HG03175 (cell line): ENCODE measurements around the gene POTEE.
"Not testable (repeated sequence)": the region's sequence is repeated elsewhere in the genome, so short reads cannot be mapped to it uniquely, and the experiment has no call there.

Experiments
- ATAC-seq: cut with Tn5 transposase; IDR thresholded peaks from one replicate; pipeline ENCODE4 v1.9.1; 2021; ENCODE audit warnings: mild to moderate bottlenecking, moderate library complexity; ENCODE audit not compliant: unreplicated experiment

The POTEE gene

DNA sequence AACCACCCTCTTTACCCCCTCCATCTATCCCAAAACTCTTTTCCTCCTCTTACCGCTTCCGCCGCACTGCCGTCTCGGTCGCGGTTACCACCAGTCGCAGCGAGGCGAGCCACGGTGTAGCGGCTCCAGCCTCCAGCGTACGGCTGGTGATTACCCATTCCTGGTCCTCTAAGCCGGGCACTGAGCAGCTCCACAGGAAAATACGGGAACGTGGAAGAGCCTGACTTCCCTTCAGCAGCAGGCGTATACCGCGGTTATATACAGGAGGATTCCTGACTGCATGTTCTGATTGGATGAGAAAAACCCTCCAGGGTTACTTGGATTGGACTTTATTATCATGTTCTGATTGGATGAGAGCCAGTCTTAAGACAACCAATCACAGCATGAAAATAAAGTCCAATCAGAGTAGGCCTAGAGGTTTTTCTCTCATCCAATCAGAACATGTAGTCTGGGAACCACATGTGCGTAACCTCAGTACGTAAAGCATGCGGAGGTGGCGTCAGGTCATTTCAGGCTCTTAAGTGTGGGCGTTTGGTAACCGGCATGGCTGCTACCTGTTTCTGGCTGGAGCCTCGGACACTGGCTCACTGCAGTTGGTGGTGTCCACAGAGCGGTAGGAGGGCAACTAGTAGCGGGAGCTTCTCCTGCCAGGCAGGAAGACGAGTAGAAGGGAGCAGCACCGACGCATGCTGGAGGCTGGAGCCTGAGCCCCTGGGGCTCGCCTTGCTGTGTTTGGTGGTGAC, at the start of gene POTEE:
Gene POTEE (plus strand): TSS at position 507 of the 743 bp plus-strand sequence. CDS start 8,867 bp downstream, outside the sequence.
- ATAC-seq = not testable (repeated sequence)

DNA sequence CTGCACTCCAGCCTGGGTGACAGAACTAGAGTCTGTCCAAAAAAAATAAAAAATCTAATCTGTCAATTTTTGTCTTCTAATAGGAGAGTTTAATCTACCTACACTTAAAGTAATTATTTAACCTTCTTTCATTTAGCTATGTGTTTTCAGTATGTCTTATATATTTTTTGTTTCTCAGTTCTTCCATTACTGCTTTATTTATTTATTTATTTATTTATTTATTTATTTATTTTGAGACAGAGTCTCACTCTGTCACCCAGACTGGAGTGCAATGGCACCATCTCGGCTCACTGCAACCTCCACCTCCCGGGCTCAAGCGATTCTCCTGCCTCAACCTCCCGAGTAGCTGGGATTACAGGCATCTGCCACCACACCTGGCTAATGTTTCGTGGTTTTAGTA, 43.8 kb upstream of the POTEE start:
- ATAC-seq = not testable (repeated sequence)

DNA sequence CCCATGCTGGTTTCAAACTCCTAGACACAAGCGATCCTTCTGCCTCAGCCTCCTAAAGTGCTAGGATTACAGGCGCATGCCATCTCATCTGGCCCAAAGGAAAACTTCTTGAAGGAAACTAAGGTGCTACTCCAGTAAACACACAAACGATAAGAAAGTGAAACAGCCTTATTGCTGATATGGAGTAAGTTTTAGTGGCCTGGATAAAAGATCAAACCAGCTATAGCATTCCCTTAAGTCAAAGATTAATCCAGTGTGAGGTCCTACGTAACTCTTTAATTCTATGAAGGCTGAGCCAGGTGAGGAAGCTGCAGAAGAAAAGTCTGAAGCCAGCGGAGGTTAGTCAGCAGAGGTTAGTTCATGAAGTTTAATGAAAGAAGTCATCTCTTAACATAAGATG, 40.8 kb upstream of the POTEE start:
- no peak for ATAC-seq

DNA sequence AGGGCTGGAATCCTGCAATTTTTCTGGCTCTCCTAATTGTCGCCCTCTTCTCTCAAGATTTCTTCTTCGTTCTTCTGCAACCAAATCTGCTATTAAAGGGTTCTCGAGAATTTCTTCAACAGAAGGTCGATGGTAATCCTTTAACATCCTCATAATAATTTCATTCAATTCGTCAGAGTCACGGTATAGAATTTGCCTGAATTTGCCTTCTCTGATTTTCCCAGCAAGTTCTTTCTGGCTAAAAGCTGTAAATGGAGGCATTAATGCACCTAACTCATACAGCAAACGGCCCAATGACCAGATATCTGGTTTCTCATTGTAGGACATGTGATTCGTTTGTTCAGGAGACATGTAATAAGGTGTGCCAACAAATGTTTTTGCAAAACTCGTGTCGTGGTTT, 31.3 kb upstream of the POTEE start:
- not testable (repeated sequence) for ATAC-seq

DNA sequence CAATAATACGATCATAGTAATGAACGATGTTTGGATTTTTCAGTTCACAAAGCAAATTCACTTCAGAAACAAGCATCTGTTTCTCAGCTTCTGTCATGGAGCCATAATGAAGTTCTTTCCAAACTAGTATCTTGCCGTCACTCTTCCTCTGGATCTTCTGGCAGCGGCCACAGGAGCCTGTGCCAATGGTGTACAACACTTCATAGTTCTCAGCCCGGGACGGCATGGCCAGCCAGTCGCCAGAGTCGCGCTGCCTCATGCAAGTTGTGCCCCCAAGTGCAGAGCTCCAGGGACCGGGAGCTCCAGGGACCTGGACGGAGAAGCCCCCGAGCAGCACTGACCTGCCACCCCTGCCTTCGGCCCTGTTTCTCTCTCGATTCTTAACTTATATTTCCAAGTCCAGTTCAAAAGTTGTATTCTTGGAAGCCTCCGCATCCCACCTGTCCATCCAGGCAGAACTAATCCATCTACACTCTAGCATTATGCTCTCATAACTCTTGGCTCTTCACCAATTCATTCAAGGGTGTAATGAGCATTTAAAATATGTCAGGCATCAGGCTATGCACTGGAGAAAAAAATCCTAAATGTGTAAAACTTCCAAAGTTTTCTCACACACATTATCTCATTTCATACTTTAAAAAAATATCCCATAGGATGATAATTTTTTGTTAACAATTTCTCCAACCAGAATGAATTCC, 30.5 kb upstream of the POTEE start:
- ATAC-seq = not testable (repeated sequence)

DNA sequence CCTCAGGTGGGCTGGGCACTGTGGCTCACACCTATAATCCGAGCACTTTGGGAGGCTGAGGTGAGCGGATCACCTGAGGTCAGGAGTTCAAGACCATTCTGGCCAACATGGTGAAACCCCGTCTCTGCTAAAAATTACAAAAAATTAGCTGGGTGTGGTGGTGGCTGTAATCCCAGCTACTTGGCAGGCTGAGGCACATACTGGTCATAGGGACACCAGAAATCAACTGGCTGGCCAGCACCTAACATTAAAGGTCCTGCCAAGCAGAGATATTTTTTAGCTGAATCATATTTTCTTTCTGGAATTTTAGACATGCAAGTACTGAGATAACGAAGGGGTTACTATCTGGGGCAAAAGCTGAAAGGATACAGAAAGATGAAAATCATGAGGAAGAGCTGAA, 27.9 kb upstream of the POTEE start:
- not testable (repeated sequence) for ATAC-seq

DNA sequence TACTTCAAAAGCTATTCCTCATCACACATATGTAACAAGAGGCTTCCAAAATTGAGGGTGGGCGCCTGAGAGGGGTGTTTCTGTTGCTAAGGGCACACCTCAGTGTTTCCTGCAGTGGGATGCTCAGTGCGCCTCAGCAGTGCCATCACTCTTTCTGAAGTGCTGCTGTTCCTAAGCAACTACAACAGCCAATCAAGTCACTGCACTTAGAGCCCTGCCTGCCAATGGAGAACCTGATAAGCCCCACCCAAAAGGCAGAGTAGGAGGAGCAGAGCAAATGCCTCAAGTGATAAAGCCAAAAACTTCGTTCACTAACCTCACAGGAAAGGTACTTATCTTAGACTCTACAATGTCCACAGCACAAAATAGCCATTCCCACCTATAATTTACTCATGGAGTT, 15.9 kb upstream of the POTEE start:
- not testable (repeated sequence) for ATAC-seq

DNA sequence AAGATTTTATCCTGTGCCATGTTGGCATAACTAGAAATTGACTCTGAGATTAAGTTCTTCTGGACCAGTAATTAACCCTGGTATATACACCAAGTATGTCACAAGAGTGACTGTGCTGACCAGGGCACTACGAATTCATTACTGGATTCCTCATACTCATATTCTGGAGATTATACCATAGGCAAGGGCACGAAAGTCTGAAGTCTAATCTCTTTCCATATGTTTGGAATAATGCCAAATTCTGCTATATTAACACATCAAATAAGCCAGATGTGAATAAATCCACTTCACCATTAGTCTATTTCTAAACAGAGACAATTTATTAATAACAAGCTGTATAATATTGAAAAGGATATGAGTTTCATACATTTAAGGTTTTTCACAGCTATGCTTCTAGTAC, 13.2 kb upstream of the POTEE start:
- ATAC-seq = not testable (repeated sequence)

DNA sequence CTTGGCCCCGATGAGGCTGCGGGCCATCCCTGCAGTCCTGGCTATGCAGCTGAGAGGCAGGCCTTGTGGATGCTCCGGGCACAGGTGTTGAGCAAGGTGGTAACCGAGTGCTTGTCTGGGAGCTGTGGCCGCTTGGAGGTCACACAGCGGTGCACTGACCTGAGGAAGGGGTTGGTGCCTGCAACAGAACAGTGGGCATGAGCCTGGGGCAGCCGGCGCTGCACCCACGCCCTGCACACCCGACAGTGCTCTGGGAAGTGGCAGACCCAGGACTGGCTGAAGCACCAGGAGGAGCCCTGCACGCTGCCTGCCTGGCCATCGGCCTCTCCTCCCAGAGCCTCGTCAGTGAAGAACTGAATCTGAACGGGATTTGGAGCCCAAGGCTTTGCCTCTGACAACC, 8.2 kb upstream of the POTEE start:
- ATAC-seq = no peak

DNA sequence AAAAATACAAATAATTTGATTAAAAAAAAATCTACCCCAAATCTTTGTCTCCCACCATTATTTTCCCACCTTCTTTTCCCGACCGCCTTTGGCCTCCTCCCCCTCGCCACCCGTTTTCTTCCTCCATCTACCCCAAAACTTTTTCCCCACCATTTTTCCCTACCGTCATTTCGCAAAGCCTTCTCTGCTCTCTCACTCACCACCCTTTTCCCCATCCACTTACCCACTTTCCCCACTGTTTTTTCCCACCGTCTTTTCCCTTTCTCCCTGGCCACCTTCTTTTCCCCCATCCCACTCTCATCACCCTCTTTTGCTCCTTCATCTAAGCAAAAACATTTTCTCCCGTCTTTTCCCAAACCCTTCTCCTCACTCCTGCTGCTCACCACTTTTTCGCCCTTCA, 1.5 kb upstream of the POTEE start:
- not testable (repeated sequence) for ATAC-seq

DNA sequence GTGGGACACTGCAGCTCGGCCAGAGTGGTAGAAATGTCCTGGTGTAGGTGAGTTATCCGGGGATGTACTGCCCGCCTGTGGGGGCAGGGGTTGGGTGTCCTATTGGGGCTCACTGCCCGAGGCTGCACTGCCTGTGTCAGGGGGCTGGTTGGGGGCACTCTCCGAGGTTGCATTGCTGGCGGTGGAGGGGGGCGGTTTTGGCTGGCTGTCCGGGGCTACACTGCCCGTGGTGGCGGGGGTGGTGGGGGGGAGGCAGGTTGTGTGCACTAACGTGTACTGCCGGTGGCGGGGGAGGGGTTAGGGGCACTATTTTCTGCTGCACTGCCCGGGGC, 403 bp downstream of the POTEE start:
- ATAC-seq = not testable (repeated sequence)

DNA sequence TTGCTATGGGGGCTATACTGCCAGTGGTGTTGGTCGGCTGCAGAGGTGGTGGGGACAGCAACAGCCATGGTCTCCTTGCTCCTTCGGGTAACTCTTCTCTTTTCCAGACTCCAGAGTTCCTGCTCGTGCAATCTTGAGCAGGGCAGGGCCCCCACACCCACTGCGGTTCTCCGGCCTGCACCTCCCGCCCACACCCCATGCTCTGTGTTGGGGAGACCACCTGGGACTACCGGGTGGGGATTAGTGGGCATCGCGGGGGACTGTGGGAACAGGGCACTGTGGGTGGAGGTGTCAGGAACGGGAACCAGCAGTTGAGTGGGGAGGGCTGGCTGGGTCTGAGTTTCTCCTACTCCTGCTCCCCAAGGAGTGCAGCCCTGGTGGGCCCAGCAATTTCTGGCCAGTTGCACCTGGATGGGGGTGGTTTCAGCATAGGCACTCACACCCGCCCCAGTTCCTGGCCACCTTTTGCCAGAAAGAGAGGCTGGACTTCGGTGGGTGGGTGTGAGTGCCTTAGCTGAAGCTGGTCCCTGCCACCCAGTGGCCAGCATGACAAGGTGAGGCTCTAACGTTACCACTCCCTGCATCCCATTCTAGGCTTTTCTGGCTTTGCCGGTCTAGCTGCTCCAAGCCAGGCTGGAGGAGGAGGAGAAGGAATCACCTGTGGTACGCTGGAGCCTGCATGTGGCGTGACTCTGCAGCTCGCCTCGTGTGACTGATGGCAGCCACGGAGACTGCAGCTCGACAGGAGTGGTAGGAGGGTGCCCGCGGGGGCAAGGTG, 1.3 kb downstream of the POTEE start:
- ATAC-seq = not testable (repeated sequence)

DNA sequence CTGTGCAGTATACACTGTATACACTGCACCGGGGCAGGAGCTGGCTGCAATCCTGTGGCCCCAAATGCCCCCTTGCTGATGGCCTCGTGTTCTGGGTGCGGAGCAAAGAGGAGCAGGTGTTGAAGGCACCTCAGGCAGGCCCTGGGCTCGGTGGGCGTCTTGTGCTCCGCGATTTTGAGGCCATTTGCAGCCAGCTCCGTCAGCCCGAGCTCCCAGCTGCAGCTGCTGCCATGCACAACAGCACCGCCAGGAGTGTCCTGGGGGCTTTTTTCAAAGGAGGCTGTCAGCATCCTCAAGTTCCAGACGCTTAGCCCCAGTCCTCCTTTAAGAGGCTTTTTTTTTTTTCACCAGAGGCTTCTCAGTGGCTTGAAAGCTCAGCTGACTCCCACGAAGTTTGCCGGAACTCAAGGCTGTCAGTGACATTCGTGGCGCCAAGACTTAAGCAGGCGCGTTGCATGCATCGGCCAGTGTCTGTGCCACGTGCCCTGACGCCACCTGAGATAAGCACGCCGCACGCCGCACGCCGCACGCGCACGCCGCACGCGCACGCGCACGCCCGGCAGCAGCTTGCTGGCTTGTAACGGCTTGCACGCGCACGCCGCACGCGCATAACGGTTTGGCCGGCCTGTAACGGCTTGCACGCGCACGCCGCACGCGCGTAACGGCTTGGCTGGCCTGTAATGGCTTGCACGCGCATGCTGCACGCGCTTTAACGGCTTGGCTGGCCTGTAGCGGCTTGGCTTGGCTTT, 8.1 kb downstream of the POTEE start:
- ATAC-seq = not testable (repeated sequence)

DNA sequence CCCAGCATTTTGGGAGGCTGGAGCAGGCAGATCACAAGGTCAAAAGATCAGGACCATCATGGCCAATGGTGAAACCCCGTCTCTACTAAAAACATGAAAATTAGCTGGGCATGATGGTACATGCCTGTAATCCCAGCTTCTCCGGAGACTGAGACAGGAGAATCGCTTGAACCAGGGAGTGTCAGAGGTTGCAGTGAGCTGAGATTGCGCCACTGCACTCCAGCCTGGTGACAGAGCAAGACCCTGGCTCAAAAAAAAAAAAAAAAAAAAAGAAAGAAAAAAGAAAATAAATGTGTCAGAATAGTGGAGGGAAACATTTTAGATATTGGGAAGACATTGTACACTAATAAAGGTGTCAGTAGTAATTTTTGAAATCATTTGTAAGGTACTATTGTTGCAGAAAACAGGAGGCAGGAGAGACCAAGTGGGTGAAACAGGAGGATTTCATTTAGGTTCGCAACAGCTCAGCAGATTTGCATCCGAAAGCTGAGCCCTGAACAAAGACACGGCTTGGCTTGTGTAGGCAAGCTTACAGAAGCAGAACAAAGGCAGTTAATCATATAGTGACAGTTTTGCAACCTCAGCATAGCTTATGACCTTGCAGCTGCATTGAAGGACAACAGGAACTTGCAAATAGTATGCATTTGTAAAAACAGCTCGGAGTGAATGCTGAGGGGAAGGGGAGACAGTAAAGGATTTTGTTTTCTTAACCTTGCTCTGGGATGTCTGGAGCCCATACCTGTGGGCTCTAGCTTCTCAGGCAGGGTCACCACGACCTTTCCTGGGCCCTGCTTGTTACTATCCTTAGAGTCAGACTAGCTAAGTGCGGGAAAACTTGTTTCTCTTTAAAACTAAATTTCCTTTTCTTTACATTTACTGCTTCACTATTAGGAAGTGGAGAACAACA, 26.5 kb downstream of the POTEE start:
- not testable (repeated sequence) for ATAC-seq
